DND-41 (cell line): ENCODE results near the gene GYPA.
"Not testable (repeated sequence)": the region's sequence is repeated elsewhere in the genome, so short reads cannot be mapped to it uniquely, and the experiment has no call there.

Source experiments
- ATAC-seq: fragments of 200-7000 bp; cut with Tn5 transposase; 3 replicates; pipeline ENCODE4 v1.9.1; 2021; ENCODE audit warnings: low read depth; ENCODE audit not compliant: insufficient read depth
- DNase-seq: peaks from one replicate; pipeline ENCODE4 v3.0.0-alpha.2; 2020
- H2AFZ ChIP-seq: 2 replicates; pipeline ENCODE4 v1.6.0; 2012; ENCODE audit warnings: low read depth, low read length
- H3K27ac ChIP-seq: 2 replicates; pipeline ENCODE4 v1.5.1; 2012; ENCODE audit warnings: low read length, inconsistent platforms
- H3K27me3 ChIP-seq: fragments of 200-600 bp; sonication (generic); 2 replicates; pipeline ENCODE4 v1.6.0; 2012; ENCODE audit warnings: low read length, mild to moderate bottlenecking, inconsistent platforms; ENCODE audit not compliant: insufficient read depth, poor library complexity
- H3K36me3 ChIP-seq: 2 replicates; pipeline ENCODE4 v1.5.1; 2012; ENCODE audit warnings: low read length, inconsistent platforms; ENCODE audit not compliant: insufficient read depth
- H3K4me1 ChIP-seq: 2 replicates; pipeline ENCODE4 v1.5.1; 2012; ENCODE audit warnings: mild to moderate bottlenecking, low read length; ENCODE audit not compliant: insufficient read depth
- H3K4me2 ChIP-seq: 2 replicates; pipeline ENCODE4 v1.6.0; 2012; ENCODE audit warnings: mild to moderate bottlenecking, moderate library complexity, low read length, inconsistent platforms; ENCODE audit not compliant: insufficient read depth
- H3K4me3 ChIP-seq, 2 experiments: fragments of 200-600 bp in 1 of 2; shearing (Covaris generic) in 1 of 2; 2 replicates each; pipeline ENCODE4 v1.5.1; 2012 to 2016; ENCODE audit warnings: inconsistent platforms in 2 of 2, low read length in 2 of 2, mild to moderate bottlenecking in 2 of 2, low read depth in 1 of 2, moderate library complexity in 1 of 2
- H3K79me2 ChIP-seq: 2 replicates; pipeline ENCODE4 v1.6.0; 2012; ENCODE audit warnings: low read length, inconsistent platforms; ENCODE audit not compliant: insufficient read depth
- H3K9ac ChIP-seq: 2 replicates; pipeline ENCODE4 v1.6.0; 2012; ENCODE audit warnings: low read depth, mild to moderate bottlenecking, inconsistent platforms, low read length, moderate library complexity
- H3K9me3 ChIP-seq: 2 replicates; pipeline ENCODE4 v1.5.1; 2012; ENCODE audit warnings: low read length, moderate library complexity, mild to moderate bottlenecking, inconsistent platforms; ENCODE audit not compliant: insufficient read depth, severe bottlenecking
- H4K20me1 ChIP-seq: 2 replicates; pipeline ENCODE4 v1.6.0; 2012; ENCODE audit warnings: low read length; ENCODE audit not compliant: insufficient read depth

The GYPA gene

DNA sequence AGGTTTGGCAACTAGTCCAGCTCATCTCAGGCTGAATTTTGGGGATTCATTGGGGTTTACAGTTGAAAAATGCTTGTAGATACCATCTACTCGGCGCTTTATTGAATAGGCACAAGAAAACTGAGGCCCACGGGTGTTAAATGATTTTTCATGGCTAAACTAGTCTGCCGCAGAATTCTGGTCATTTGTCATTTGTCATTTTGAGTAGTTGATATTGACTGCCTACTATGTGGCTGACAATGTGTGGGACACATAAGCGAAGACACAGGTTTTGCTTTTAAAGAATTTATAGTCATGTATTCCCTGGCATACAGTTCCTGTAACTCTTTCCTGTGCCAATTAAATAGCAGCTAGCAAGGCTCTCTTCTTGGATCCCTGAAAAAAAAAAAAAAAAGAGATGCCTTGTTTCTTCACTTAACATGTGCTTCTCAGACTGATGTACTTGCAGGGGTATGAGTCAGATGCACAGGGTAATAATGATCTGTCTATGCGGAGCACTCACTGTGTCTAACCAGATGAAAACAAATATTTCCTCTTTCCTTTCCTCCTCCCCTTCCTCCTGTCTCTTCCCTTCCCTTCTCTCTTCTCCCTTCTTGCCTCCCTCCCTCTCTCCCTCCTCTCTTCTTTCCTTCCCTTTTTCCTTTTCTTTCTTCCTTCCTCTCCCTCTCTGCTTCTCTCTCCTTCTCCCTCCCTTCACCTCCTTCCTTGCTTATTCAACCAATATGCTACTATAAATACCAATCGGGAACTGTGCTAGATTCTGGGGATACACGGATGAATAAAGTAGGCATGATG is 3.2 kb downstream of the GYPA start:
- not testable (repeated sequence) for H2AFZ ChIP-seq, H3K79me2 ChIP-seq, ATAC-seq, H3K9me3 ChIP-seq, H3K4me2 ChIP-seq, H4K20me1 ChIP-seq, H3K27me3 ChIP-seq, H3K9ac ChIP-seq, H3K4me1 ChIP-seq, H3K4me3 ChIP-seq, H3K36me3 ChIP-seq, DNase-seq, H3K27ac ChIP-seq

DNA sequence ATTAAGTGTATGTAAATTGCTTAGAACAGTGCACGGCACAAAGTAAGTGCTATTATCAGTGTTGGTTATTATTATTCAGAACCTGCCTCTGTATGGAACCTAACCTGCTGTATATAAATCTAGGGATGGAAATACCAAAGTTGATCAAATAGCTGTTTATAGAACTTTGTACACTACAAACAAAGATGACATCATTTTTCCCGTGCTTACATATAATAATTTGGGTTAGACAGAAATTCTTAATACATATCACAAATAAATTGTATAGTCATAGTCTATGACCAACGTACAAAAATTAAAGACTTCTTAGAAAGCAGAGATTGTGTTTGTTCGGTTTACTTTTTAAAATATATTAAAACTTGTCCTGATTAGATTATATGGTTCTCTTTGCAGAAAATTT is 4.3 kb downstream of the GYPA start:
- H3K36me3 ChIP-seq, DNase-seq, H3K4me1 ChIP-seq, H3K4me3 ChIP-seq, H3K9ac ChIP-seq, H4K20me1 ChIP-seq, H3K27ac ChIP-seq, H3K27me3 ChIP-seq, H2AFZ ChIP-seq, ATAC-seq, H3K4me2 ChIP-seq, H3K9me3 ChIP-seq, H3K79me2 ChIP-seq: not testable (repeated sequence)

GRCh38 chr4:144130167-144130566 is 10.4 kb downstream of the GYPA start:
- not testable (repeated sequence) for H3K79me2 ChIP-seq, H3K27ac ChIP-seq, H3K9me3 ChIP-seq, H4K20me1 ChIP-seq, H3K27me3 ChIP-seq, ATAC-seq, H3K36me3 ChIP-seq, H3K4me2 ChIP-seq, H2AFZ ChIP-seq, H3K9ac ChIP-seq, DNase-seq, H3K4me3 ChIP-seq, H3K4me1 ChIP-seq

DNA sequence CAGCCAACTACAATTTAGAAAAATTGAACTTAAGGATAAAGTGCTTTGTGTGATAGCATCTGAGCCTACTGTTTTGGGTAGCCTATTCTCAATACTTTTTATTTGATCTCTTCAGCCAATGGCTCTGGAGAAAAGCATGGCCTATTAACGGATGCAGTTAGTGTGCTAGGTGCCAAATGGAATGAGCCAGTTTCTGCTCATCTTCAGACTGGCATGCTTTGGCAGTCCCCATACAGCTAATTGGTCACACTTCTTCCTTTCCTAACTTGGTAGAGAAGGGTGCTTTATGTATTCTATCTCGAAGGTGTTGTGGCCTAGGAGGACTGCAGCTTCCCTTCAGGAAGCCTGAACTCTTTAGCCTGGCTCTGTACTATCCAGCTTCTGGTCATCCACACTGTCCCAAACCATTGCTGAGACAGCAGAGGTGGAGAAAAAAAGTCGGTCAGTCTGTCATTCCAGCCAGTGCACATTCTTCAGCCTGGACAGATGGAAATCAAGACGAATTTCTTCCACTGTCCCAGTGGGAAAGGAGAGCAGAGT is 11.1 kb downstream of the GYPA start:
- DNase-seq, H3K36me3 ChIP-seq, H3K4me3 ChIP-seq, H3K9me3 ChIP-seq, H4K20me1 ChIP-seq, H3K27me3 ChIP-seq, H3K4me1 ChIP-seq, ATAC-seq, H3K79me2 ChIP-seq, H3K27ac ChIP-seq, H3K9ac ChIP-seq, H2AFZ ChIP-seq, H3K4me2 ChIP-seq: not testable (repeated sequence)

DNA sequence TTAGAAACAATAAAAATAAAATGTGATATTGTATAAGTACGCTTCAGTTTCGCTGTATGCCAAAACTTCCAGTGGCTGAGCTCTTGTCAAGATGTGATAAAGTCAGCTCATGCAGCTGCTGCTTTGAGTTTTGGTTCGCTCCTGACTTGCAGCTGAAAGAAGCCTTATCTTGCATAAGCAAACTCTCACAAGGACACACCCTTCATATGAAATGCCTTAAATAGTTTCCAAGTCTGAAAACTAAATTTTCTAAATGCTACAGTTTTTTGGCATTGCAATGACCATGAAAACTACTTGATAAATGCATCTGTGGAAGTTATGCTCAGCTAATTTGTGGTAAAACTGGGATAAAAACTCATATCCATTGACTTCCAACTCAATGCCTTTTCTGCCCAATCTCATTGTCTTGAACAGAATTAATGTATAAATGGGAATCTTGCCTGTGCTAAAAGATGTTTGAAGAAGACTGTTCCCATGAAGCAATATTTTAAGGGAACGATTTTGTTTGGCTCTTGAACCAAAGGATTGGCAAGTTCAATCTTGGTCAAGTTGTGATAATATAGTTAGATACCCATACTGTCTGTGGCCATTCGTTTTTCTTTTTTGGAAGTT is 11.7 kb downstream of the GYPA start:
- H4K20me1 ChIP-seq, H3K36me3 ChIP-seq, DNase-seq, H3K27me3 ChIP-seq, H3K4me3 ChIP-seq, H3K79me2 ChIP-seq, ATAC-seq, H3K27ac ChIP-seq, H3K4me1 ChIP-seq, H3K9me3 ChIP-seq, H3K9ac ChIP-seq, H3K4me2 ChIP-seq, H2AFZ ChIP-seq: not testable (repeated sequence)

GRCh38 chr4:144125109-144125508 is 15.4 kb downstream of the GYPA start:
- DNase-seq, H3K79me2 ChIP-seq, H3K4me2 ChIP-seq, ATAC-seq, H2AFZ ChIP-seq, H3K27me3 ChIP-seq, H3K4me1 ChIP-seq, H3K9me3 ChIP-seq, H3K9ac ChIP-seq, H3K4me3 ChIP-seq, H3K27ac ChIP-seq, H3K36me3 ChIP-seq, H4K20me1 ChIP-seq: not testable (repeated sequence)
